ENCODE results near the gene ZNF550. TPM values are rescaled to one million over a fixed set of nuclear protein-coding genes. Genes with fewer than 3 reads are reported as not detected.

The ZNF550 gene
- total RNA-seq, 1 experiment from 2014 or later: 3.1 TPM

GRCh38 chr19:57576661-57577060 lies 17.0 kb upstream of the ZNF550 start:
- Histone ChIP-seq H3K4me1 (ENCODE audit: control insufficient read depth in 1 of 2, insufficient read depth in 2 of 2, low read length in 2 of 2) (peaks cover 2 to 18% of the 10 kb centered on the region in 2 experiments; a peak in 3 of 4 replicates), H3K4me3 (replicated peaks in 1 of 2; ENCODE audit: low read depth in 1 of 2, low read length in 2 of 2) (no peak overlapping the region), H3K4me2 (ENCODE audit: low read length) (no peak overlapping the region), H3K36me3 (ENCODE audit: control insufficient read depth in 1 of 2, insufficient read depth in 2 of 2, low read length in 2 of 2) (peaks cover 15 to 29% of the 10 kb centered on the region in 2 experiments), H3K27me3 (ENCODE audit: insufficient read depth, low read length) (no peaks in the 10 kb centered on the region), H4K20me1 (ENCODE audit: insufficient read depth) (no peaks in the 10 kb centered on the region), H3K27ac (ENCODE audit: low read depth, low read length) (no peak overlapping the region), H3K79me2 (ENCODE audit: insufficient read depth, low read length) (peaks cover 10% of the 10 kb centered on the region; the same call in 1 of the 2 replicates), H3K9ac (ENCODE audit: low read length) (no peak overlapping the region), H2AFZ (ENCODE audit: low read depth, low read length, poor library complexity, severe bottlenecking) (no peak overlapping the region), H3K9me2 (ENCODE audit: insufficient read depth) (no peaks in the 10 kb centered on the region), H3K9me3 (ENCODE audit: control insufficient read depth in 1 of 2, insufficient read depth in 1 of 2, low read depth in 1 of 2, low read length in 2 of 2) (peaks cover 43 to 49% of the 10 kb centered on the region in 2 experiments; a peak in 3 of 4 replicates)
- ATAC-seq: no peak
- ChIA-PET POLR2A (no interaction called here), CTCF (no interaction called here), RAD21 (ENCODE audit: low non-redundant PET in 1 of 2, low total read pairs in 2 of 2, uncharacterized antibody in 2 of 2, unreplicated experiment in 2 of 2) (no interaction called here)
- no peak for DNase-seq (ENCODE audit: low read depth, low spot score)
- intact Hi-C loops (cut with micrococcal nuclease): loop anchor here (10.0 kb wide), 1 partner anchor 142 kb away; the partner anchor contains the start of gene ZNF749
- BruUV-seq (replicated peaks): no TSS peak
- TF ChIP-seq EZH2phosphoT487 (IDR thresholded peaks at IDR 0.05; ENCODE audit: borderline replicate concordance) (no peak), SP1 (IDR thresholded peaks at IDR 0.05; ENCODE audit: low read depth) (no peak), CEBPB (IDR thresholded peaks at IDR 0.05; ENCODE audit: low read depth) (no peak), CBX3 (IDR thresholded peaks at IDR 0.05; ENCODE audit: low read depth) (no peak), ATF3 (IDR thresholded peaks at IDR 0.05) (no peak), CTCF (IDR thresholded peaks at IDR 0.05 in 2 of 3, conservative IDR thresholded peaks at IDR 0.05 in 1 of 3; ENCODE audit: borderline replicate concordance in 1 of 3, insufficient read depth in 1 of 3, low read depth in 2 of 3, low read length in 2 of 3) (no peak), POLR2A (IDR thresholded peaks at IDR 0.05; ENCODE audit: borderline replicate concordance, extremely low read depth, insufficient read depth, insufficient read length) (no peak), TCF7L2 (IDR thresholded peaks at IDR 0.05; ENCODE audit: borderline replicate concordance, extremely low read depth, insufficient read depth, insufficient read length) (no peak), ZBTB33 (IDR thresholded peaks at IDR 0.05; ENCODE audit: extremely low read depth, insufficient replicate concordance, low read length) (no peak), ZFX (IDR thresholded peaks at IDR 0.05) (no peak), SRF (IDR thresholded peaks at IDR 0.05; ENCODE audit: low read depth) (no peak), YY1 (IDR thresholded peaks at IDR 0.05; ENCODE audit: extremely low read depth, insufficient replicate concordance, low read depth, low read length) (no peak), FOSL1 (IDR thresholded peaks at IDR 0.05; ENCODE audit: low read depth) (no peak), POLR2AphosphoS5 (IDR thresholded peaks at IDR 0.05; ENCODE audit: low read depth, low read length) (no peak), ELF1 (IDR thresholded peaks at IDR 0.05; ENCODE audit: borderline replicate concordance, low read depth) (no peak), SIN3A (IDR thresholded peaks at IDR 0.05; ENCODE audit: low read depth) (no peak), EZH2 (IDR thresholded peaks at IDR 0.05) (no peak)

Measured in HCT116 (cell line).